ENCODE measurements around the gene LPGAT1.

LPGAT1 gene

GRCh38 chr1:211762206-211762605, 68.4 kb downstream of the LPGAT1 start:
- no peak for DNase-seq (ENCODE audit: low read depth)

- DNase-seq (ENCODE audit: low read depth): peak; percentile 50
These were observed 69.2 kb downstream of the LPGAT1 start for GRCh38 chr1:211761400-211761799.

GRCh38 chr1:211756471-211757020, 74.0 kb downstream of the LPGAT1 start:
- DNase-seq (ENCODE audit: low read depth): no peak

- no peak for DNase-seq (ENCODE audit: low read depth)
These were observed 76.8 kb downstream of the LPGAT1 start for GRCh38 chr1:211753649-211754251.

GRCh38 chr1:211752951-211753486, 77.5 kb downstream of the LPGAT1 start:
- DNase-seq (ENCODE audit: low read depth): no peak

GRCh38 chr1:211752317-211752716, 78.2 kb downstream of the LPGAT1 start:
- DNase-seq (ENCODE audit: low read depth): no peak

- no peak for DNase-seq (ENCODE audit: low read depth)
These were observed 79.1 kb downstream of the LPGAT1 start for GRCh38 chr1:211751438-211751837.

GRCh38 chr1:211750599-211750998, 80.0 kb downstream of the LPGAT1 start:
- DNase-seq (ENCODE audit: low read depth): peak; percentile 77

GRCh38 chr1:211749251-211749650, 81.3 kb downstream of the LPGAT1 start:
- no peak for DNase-seq (ENCODE audit: low read depth)

GRCh38 chr1:211748810-211749209, 81.8 kb downstream of the LPGAT1 start:
- no peak for DNase-seq (ENCODE audit: low read depth)

GRCh38 chr1:211742889-211743529, 87.6 kb downstream of the LPGAT1 start:
- DNase-seq (ENCODE audit: low read depth): no peak

GRCh38 chr1:211742272-211742671, 88.3 kb downstream of the LPGAT1 start:
- no peak for DNase-seq (ENCODE audit: low read depth)

- DNase-seq (ENCODE audit: low read depth): no peak
These were observed 88.8 kb downstream of the LPGAT1 start for GRCh38 chr1:211741788-211742187.

GRCh38 chr1:211741116-211741515, 89.4 kb downstream of the LPGAT1 start:
- DNase-seq (ENCODE audit: low read depth): no peak

GRCh38 chr1:211739671-211740411, 90.7 kb downstream of the LPGAT1 start:
- no peak for DNase-seq (ENCODE audit: low read depth)

- peak; percentile 27 for DNase-seq (ENCODE audit: low read depth)
These were observed 91.8 kb downstream of the LPGAT1 start for GRCh38 chr1:211738691-211739301.

- no peak for DNase-seq (ENCODE audit: low read depth)
These were observed 92.4 kb downstream of the LPGAT1 start for GRCh38 chr1:211738096-211738690.

GRCh38 chr1:211737115-211738035, 93.2 kb downstream of the LPGAT1 start:
- no peak for DNase-seq (ENCODE audit: low read depth)

- no peak for DNase-seq (ENCODE audit: low read depth)
These were observed 94.1 kb downstream of the LPGAT1 start for GRCh38 chr1:211736351-211736915.

All from amniotic epithelial cell (primary cell).